HK-2 (cell line): Measurements from ENCODE around the gene PIGS.

ENCODE experiments used
- DNase-seq: peaks from one replicate; pipeline ENCODE4 v3.0.0-alpha.2; 2018; ENCODE audit not compliant: unreplicated experiment

The PIGS gene

GRCh38 chr17:28550858-28551257 is 20.5 kb downstream of the PIGS start:
- DNase-seq = no peak

GRCh38 chr17:28549236-28550132 is 21.8 kb downstream of the PIGS start:
- no peak for DNase-seq

GRCh38 chr17:28548417-28549130 is 22.8 kb downstream of the PIGS start:
- no peak for DNase-seq

GRCh38 chr17:28547623-28548416 is 23.5 kb downstream of the PIGS start:
- peak; percentile 80 for DNase-seq

- DNase-seq = no peak
Observed at GRCh38 chr17:28547096-28547622, 24.2 kb downstream of the PIGS start.

GRCh38 chr17:28545787-28546415 is 25.4 kb downstream of the PIGS start:
- no peak for DNase-seq

GRCh38 chr17:28545141-28545503 is 26.2 kb downstream of the PIGS start:
- DNase-seq = no peak

GRCh38 chr17:28544402-28545140 is 26.8 kb downstream of the PIGS start:
- no peak for DNase-seq

- DNase-seq = no peak
Observed at GRCh38 chr17:28541439-28541838, 29.9 kb downstream of the PIGS start.

GRCh38 chr17:28540231-28540630 is 31.1 kb downstream of the PIGS start:
- DNase-seq = no peak

GRCh38 chr17:28538296-28538895 is 32.9 kb downstream of the PIGS start:
- DNase-seq = no peak

- DNase-seq = no peak
Observed at GRCh38 chr17:28537219-28537610, 34.1 kb downstream of the PIGS start.

GRCh38 chr17:28536532-28537218 is 34.6 kb downstream of the PIGS start:
- DNase-seq = no peak

GRCh38 chr17:28534740-28535375 is 36.5 kb downstream of the PIGS start:
- DNase-seq = no peak

GRCh38 chr17:28533091-28533807 is 38.1 kb downstream of the PIGS start:
- no peak for DNase-seq

GRCh38 chr17:28532050-28532960 is 39.0 kb downstream of the PIGS start:
- DNase-seq = no peak

- DNase-seq = no peak
Observed at GRCh38 chr17:28530926-28531325, 40.4 kb downstream of the PIGS start.

GRCh38 chr17:28530250-28530649 is 41.1 kb downstream of the PIGS start:
- DNase-seq = no peak
